ENCODE measurements around the gene KNDC1.
"Not testable (repeated sequence)": the region's sequence is repeated elsewhere in the genome, so short reads cannot be mapped to it uniquely, and the experiment has no call there.

KNDC1 gene

DNA sequence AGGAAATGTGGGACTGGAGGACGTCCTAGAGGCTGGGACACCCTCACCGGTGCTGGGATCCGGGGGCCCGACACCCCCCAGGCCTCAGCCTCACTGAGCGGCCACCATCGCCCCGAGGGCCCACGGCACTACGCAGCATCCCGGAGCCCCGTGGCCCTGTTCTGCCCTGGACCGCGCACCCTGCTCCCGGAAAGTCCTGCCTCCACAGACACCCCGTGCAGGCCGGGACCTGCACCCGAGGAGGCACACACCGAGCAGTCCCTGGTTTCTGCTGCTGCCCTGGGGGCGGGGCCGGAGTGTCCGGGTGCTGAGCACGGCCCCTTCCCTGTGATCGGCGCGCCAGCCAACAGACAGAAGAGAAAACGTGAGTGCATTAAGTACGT lies 18.1 kb upstream of the KNDC1 start:
- DNase-seq: no peak

DNA sequence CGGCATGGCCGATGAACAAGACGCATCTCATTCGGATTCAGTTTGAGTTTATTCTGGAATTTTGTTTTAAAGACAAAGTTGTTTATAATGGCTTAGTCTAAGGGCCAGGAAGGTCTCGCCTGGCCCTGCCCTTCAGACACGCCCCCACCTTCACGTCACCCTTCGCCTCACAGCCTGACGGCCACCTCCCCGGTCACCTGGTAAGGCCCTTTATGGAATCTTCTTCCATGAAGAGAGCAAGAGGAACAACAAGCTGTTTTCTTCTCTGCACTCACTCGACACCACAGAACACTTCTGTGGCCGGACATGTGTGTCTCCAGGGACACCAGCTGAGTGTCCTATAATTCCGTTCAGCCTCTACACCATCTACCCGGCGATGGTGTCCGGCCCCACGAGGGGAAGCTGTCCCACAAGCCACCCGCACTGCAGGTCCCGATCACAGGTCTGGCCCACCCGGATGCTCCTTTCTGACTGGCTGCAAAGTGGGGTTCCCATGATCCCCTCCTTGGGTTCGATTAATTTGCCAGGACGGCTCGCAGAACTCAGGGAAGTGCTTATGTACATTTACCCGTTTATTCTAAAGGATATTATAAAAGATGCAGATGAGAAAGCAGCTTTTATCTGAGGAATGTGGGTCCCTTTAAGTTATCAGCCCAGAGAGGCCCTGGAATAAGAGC lies 17.4 kb upstream of the KNDC1 start:
- DNase-seq: no peak

DNA sequence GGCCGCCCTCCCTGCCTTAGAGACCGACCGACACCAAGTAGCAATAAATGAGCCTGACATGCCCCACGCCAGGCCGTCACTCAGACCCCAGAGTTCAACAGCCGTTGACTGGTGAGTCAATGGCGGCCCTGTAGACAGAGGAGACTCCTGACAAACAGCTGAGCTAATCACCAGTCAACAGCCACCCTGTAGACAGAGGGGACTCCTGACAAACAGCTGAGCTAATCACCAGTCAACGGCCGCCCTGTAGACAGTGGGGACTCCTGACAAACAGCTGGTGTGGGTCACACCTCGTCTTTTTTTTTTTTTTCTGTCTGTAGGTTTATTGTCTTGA lies 16.9 kb upstream of the KNDC1 start:
- DNase-seq: no peak

DNA sequence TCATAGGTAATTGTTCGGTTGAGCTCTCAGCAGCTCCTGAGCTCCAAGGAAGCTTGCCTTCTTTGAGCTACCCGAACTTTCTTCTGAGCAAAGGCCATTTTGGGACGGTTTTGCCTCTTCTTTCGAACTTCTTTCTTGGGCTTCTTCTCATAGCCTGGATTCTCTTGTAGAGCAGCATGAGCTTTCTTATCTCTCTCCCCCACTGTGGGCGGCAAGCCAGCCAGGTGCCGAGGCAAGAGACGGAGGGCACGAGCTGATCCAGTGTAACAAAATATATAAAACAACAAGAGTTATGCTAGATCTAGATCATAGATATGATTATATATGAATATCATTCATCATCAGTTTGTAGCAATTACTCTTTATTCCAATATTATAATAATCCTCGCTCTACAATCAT lies 16.5 kb upstream of the KNDC1 start:
- no peak for DNase-seq

DNA sequence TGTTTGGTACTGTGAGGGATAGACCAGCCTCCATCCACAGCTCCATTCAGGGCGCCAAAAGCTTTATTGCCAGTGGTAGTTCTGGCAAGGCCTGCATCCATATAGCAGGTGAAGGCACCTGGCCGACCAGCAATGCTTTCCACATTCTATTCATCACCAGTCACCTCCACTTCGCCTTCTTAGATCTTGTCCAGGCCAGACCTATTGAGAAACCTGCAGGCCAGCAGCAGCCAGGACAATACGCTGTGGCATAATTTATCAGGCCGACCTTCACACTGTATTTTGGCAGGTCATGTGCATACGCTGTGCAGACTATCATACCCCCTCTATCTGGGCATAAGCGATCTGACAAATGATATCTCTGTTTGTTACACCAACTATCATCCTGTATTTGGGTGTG lies 15.2 kb upstream of the KNDC1 start:
- no peak for DNase-seq

DNA sequence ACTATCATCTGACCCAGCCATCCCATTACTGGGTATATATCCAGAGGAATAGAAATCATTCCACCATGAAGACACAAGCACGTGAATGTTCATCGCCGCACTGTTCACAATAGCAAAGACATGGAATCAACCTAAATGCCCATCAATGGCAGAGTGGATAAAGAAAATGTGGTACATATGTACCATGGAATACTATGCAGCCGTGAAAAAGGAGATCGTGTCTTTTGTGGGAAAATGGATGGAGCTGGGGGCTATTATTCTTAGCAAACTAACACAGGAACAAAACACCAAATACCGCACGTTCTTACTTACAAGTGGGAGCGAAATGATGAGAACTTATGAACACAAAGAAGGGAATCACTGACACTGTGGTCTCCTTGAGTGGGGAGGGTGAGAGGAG lies 9.8 kb upstream of the KNDC1 start:
- no peak for DNase-seq

DNA sequence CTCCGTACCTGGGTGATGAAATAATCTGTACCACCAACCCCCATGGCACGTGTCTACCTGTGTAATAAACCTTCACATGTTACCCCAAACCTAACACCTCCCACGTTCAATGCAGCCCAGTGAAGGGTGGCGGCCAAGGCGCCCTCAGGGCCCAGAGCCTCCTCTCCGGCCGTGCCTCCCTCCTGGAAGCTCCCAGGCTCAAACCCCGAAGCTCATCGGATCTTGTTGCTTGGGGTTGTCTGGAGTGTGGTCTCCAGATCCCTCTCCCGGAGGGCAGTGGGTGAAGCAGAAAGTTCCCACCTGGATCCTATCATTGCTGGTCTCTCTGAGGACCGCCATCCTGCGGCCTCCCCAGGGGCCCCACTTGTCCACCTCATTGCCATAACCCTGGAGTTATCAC lies 9.4 kb upstream of the KNDC1 start:
- no peak for DNase-seq

DNA sequence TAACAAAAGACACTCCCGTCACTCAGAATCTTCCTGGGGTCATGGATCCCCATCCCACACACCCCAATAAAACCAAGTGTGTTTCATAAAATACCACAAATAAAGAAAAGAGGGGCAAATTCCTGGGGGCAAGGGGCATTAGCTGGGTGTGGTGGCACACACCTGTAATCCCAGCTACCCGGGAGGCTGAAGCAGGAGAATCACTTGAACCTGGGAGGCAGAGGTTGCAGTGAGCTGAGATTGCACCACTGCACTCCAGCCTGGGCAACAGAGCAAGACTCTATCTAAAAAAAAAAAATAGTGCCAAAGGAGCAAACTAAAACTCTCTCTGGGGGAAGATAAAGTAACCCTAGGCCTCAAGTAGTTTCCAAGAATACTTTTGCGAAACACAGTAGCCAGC lies 8.9 kb upstream of the KNDC1 start:
- DNase-seq: not testable (repeated sequence)

DNA sequence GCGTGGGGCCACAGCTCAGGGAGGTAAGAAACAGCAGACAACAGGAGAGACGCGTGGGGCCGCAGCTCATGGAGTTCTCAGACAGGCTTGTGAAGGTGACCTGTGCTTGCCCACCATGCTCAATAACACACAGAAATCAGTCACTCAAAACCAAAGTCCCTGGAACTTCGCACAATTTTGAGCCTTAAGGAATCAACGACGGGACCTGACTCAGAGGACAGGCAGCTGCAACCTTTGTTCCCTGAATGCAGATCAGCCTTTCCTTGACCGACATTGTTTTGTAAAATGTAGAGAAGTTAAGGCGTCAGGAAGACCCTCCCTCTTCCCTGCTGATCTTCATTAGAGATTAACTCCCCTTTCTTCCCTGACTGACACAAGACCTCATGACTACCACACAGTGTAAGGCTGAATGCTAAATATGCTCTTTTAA lies 8.5 kb upstream of the KNDC1 start:
- no peak for DNase-seq

DNA sequence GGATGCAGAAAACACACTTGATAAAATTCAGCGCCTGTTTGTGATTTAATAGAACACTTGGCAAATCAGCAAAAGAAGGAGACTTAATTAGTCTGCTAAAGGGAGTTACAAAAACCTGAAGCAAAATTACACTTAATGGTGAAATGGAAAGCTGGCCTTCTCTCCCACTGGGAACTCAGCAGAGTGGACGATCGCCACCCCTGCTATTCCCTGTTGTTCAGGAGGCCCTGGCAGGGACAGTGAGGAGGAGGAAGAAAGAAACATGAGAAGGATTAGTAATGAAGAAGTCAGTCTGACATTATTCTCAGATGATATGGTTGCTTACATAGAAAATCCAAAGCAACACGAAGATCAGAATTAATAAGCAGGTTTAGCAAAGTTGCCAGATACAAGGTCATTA lies 5.6 kb upstream of the KNDC1 start:
- no peak for DNase-seq

DNA sequence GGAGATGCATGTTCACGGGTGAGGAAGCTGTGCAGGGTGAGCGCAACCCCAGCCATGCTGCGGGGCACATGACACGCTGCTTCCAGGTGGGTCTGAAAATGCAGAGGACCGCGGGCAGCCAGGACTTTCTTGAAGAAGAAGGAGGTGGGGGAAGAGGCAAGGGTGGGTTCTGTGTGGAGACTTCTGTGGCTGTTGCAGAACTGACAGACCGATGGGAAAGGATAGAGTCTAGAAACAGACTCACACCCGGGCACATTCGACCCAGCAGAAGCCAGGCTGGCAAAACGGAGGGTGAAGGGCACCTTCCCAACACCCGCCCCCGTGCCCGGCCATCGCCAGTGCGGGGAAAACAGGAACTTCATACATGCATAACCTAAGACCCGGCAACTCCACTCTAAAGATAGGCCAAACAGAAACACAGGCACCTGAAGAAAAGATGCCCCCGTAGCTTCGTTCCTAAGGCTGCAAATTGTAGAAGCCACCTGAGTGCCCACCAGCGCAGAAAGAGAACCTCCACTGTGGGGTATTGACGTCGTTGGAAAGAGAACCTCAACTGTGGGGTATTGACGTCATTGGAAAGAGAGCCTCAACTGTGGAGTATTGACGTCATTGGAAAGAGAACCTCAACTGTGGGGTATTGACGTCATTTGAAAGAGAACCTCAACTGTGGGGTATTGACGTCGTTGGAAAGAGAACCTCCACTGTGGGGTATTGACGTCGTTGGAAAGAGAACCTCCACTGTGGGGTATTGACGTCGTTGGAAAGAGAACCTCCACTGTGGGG lies 4.8 kb upstream of the KNDC1 start:
- DNase-seq: no peak

DNA sequence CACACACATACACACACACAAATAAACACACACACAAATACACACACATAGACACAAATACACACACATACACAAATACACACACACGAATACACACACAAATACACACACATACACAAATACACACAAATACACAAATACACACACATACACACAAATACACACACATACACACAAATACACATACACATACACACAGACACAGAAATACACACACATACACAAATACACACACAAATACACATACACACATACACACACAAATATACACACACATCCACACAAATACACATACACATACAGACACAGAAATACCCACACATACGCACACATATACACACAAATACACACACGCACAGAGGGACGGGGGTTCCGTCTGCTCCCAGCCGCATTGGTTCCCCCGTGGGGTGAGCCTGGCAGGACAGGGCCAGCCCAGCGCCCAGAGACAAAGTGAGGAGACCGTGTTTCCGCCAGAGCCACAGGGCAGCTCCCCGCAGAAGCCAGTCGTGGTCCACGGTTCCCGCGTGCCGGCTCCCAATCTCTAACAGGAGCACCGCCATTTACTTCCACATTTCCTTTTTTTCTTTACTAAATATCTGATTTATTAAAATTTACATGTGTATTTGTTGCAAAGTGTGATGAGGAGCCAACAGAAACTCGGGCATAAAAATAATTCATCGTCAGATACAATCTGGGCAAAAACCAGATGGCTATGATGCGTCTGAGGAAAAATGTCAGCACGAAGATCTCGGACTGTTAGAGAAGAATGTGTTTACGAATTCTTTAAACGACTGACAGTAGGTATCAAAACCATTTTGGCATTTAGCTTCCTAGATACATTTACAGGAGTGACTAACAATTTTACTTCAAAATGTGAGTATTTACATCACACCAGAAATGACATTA lies 3.1 kb upstream of the KNDC1 start:
- DNase-seq: no peak

DNA sequence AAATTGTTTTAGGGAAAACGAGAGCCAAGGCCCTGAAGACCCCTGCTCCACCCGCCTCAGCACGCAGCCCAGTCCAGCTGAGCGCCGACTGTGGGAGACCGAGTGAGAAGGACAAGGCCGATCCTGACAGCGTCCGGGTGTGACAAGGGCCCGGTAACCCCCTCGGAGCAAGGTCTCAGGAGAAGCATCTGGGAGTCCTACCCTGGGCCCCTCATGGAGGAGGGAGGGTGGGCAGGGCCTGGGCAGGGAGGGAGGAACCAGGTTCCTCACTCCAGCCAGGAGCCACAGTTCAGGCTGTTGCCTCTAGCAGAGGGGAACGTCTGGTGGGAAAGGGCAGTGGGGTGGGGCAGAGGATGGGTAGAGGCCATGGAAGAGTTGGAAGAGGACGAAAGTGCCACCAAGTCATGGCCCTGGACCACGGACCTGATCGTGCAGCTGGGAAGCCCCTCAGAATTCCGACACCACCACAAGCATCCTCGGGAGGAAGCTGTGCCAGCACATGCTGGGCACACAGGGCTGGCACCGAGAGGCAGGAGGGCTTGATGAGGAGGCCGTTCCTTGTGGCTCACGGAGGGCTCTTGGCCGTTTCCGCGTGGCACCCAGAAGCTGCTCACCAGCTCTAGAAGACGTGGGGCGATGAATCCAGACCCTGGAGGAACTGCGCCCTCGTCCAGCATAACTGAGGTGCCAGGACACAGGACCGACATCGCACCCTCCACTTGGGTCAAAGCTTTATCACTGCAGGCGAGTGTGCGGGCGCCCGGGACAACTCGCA lies 2.2 kb upstream of the KNDC1 start:
- DNase-seq: no peak

DNA sequence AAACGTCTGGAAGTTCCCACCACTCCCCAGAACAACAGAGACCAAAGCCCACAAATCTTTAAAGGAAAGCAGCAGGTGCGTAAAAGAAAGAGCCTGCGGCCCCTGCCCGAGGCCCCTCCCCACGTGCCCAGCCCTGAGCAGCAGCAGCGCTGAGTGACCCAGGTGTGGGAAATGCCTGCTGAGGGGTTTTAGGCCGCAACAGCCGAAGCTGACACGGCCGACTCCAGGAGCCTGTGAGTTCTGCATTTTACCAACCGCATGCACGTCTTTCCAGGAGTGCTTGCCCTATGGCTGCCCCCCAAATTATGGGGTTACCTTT lies 1.6 kb upstream of the KNDC1 start:
- no peak for DNase-seq

DNA sequence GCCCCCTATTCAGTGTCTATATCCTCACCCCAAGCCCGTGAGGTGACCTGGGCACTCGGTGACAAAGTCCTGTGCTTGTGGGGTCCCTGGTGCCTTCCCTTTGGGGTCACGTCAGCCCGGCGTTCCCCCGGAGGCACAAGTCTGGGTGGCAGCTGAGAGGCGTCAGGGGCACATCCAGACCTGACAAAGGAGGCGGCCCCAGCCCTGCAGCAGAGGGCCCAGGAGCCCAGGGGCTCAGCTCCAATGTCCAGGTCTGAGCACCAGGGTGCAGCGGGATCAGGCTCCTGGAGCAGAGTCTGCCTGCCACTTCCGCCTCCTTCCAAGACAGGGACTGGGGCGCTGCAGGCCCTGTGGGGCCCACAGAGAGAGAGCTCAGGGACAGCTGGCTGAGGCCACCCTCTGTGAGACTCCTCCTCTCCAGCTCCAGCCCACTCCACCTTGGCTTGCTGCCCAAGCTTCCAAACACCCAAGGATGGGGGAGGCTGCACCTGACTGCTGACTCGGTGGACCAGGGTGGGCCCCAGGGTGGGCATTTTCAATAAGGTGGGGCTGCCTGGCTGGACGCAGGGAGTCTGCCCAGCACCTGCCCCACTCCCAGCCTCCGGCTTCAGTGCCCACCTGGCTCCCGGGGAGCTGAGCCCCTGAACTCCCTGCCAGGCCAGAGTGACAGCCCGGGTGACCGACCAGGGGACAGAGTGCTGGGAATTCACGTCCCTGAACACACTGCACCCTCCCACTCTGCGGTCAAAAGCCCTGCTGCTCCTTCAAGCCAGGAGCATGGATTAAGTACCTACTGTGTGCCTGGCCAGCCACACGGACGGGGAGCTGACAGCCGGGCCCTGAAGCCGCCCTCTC lies 1.0 kb upstream of the KNDC1 start:
- no peak for DNase-seq

DNA sequence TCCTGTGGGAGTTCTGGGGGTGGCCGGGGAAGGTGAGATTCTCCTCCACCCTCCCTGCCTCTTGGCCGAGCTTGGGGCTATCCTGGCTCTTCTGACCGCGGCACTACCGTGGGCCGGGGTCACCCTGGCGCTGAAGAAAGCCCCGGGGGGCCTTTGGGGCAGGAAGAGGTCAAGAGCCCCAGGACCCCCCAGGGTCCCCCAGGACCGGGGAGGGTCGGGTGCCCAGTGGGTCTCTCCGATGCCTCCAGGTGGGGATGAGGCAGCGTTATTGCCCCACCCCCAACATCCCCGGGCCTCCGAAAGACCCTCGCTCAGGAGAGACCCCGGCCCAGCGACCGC lies 439 bp upstream of the KNDC1 start:
- DNase-seq: no peak

DNA sequence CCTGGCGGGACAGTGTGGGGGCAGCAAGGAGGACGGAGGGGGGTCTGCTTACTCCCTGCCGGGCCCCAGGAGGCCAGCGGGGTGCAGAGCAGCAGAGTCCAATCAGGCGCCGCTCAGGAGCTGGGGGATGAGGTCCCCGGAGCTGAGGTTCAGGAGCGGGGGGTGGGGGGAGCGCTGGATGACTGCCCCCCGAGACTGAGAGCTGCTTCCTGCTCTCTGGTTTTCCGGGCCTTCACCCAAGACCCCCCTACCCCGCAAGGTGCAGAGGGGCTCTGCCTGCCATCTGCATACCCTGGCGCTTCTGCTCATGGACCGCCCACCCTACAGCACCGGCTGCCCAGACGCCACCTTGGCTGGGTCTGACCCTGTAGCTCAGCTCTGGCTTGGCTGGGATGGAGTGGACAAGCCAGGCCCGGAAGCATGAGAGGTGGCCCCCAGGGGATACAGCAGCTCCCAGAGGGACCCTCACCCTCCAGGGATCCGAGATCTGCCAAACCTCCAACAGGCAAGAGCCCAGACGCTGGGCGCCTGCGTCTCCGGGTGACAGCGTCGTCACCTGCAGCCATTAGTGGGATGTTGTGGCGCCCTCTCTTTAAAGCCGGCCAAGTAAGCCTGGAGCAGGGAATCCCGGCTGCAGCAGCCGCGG lies 930 bp downstream of the KNDC1 start:
- DNase-seq: no peak

DNA sequence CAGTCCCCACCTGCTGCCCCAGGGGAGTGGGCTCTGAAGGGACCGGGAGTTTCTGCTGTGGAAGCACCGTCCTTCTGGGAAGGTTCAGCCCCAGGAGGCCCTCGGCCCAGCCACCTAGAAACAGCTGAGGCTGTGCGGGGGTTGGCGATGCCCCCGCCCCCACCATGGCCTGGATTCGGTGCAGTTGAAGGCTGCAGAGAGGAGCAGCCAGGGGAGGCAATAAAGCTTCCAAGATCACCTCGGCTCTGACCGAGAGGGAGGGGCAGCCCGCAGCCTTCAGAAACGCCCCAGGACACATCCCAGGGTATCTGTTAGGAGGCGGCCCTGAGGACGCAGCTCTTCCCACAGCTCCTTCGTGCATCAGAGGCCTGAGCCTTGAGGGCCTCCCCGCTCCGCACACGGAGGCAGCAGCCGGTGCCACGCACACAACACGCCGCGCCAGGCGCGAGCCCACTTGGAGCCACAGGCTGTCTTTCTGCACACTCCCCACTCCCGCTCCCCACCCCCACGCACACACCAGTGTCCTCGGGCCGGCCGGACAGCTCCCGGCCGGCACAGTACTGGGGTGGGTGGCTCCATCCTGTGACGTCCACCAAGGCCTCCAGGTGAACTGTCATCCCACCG lies 1.6 kb downstream of the KNDC1 start:
- no peak for DNase-seq

DNA sequence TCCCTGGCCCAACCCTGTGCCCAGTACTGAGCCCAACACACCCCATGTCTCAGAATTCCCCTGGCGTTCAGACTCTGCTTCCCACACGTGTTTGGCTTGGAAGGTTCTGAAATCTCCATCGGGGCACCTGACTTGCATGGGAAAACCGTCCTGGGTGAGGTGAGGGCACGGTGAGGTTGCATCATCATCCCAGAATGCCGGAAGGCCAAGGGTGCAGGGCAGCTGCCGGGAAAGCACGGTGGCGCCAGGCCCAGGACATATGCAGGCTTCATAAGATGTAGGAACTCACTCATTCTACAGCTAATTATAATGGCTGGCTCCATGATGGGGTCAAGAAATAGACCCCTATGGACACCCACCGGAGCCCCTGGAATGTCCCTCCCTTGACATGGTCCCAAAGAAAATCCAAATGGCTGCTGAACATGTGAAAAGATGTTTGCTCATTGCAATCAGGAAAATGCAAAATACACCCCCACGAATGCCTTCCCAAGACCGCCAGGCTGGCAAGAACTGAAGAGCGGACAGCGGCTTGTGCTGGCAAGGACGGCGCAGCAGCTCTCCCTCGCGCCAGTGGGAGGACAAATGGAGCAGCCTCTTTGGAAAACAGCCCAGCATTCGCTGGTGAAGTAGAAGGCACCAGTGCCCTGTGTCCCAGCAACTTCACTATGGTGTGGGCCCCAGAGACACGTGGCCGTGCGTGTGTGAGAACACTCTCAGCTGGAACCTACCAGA lies 2.3 kb downstream of the KNDC1 start:
- DNase-seq: no peak
